A549 (cell line): ENCODE results near the gene MLST8. TPM values are rescaled to one million over a fixed set of nuclear protein-coding genes. Genes with fewer than 3 reads are reported as not detected.

Source experiments
- ATAC-seq, 2 experiments: fragments of 200-7000 bp in 1 of 2; fragments of >200 bp in 1 of 2; cut with Nextera tagmentation in 1 of 2; cut with Tn5 transposase in 1 of 2; 3 replicates each; pipeline versions ENCODE4 v1.8.0 to v1.9.1; 2018 to 2020; ENCODE audit warnings: mild to moderate bottlenecking in 1 of 2, moderate library complexity in 1 of 2
- CTCF ChIA-PET: fragments of 300-600 bp; sonication (Branson Sonifier 250); formaldehyde crosslinking; extraction: SDS; loops from one replicate; lab custom pipeline; 2021; ENCODE audit warnings: antibody characterized with exemption, inconsistent platforms; lab: Yijun Ruan, JAX
- POLR2A ChIA-PET: fragments of 350-600 bp; formaldehyde crosslinking; extraction: SDS; loops from one replicate; lab custom pipeline; 2021; ENCODE audit warnings: antibody characterized with exemption, inconsistent platforms; lab: Yijun Ruan, JAX
- DNase-seq, 2 experiments: peaks; one replicate each; pipeline versions ENCODE4 v3.0.0 to v3.0.0-alpha.2; 2011 to 2016; ENCODE audit warnings: low read depth in 1 of 2, low spot score in 1 of 2
- FAIRE-seq: peaks from 2 replicates; lab custom pipeline; 2011; peaks lifted over from hg19 to GRCh38; lab: Jason Lieb, UNC
- H3K27ac ChIP-seq, 2 experiments: fragments of >200 bp; sonication (Bioruptor Twin); formaldehyde crosslinking; 3 replicates each; pipeline ENCODE4 v1.5.1; 2016 to 2017
- H3K4me1 ChIP-seq: fragments of >200 bp; sonication (Bioruptor Twin); formaldehyde crosslinking; 3 replicates; pipeline ENCODE4 v1.6.1; 2016
- H3K4me2 ChIP-seq: fragments of >200 bp; sonication (Bioruptor Twin); formaldehyde crosslinking; 3 replicates; pipeline ENCODE4 v1.6.1; 2016
- H3K4me3 ChIP-seq: fragments of >200 bp; sonication (Bioruptor Twin); formaldehyde crosslinking; 3 replicates; pipeline ENCODE4 v1.5.1; 2016
- H3K9me3 ChIP-seq: fragments of >200 bp; sonication (Bioruptor Twin); formaldehyde crosslinking; 3 replicates; pipeline ENCODE4 v1.6.1; 2016
- BHLHE40 ChIP-seq: IDR thresholded peaks from 2 replicates; pipeline ENCODE4 v1.6.1; 2012; ENCODE audit warnings: low read depth, low read length, inconsistent platforms
- CTCF ChIP-seq: fragments of >200 bp; sonication (Bioruptor Twin); formaldehyde crosslinking; IDR thresholded peaks from 3 replicates; pipeline ENCODE4 v1.5.1; 2016
- HMGXB4 ChIP-seq: fragments of 250-450 bp; sonication (Bioruptor Pico); IDR thresholded peaks from 2 replicates; pipeline ENCODE4 v1.5.0; 2021; ENCODE audit warnings: mild to moderate bottlenecking, moderate library complexity, borderline replicate concordance
- JUN ChIP-seq, 2 experiments: fragments of >200 bp; sonication (Bioruptor Twin); formaldehyde crosslinking; IDR thresholded peaks; 2 replicates in 1 of 2; 3 replicates in 1 of 2; pipeline ENCODE4 v1.6.1; 2016 to 2017
- JUNB ChIP-seq: fragments of >200 bp; sonication (Bioruptor Twin); formaldehyde crosslinking; IDR thresholded peaks from 2 replicates; pipeline ENCODE4 v1.6.1; 2016
- KDM1A ChIP-seq: fragments of 200-600 bp; sonication (generic); IDR thresholded peaks from 2 replicates; pipeline ENCODE4 v1.6.1; 2016; ENCODE audit warnings: low read depth, mild to moderate bottlenecking
- MYC ChIP-seq: IDR thresholded peaks from 2 replicates; pipeline ENCODE4 v1.6.1; 2012; ENCODE audit warnings: mild to moderate bottlenecking, inconsistent platforms, low read length, improper control_type of control experiment, borderline replicate concordance
- NFE2L2 ChIP-seq: fragments of 150-350 bp; conservative IDR thresholded peaks from 2 replicates; pipeline ENCODE4 v1.6.1; 2014; ENCODE audit warnings: low read length
- NPAS2 ChIP-seq: fragments of 250-450 bp; sonication (Bioruptor Pico); IDR thresholded peaks from 2 replicates; pipeline ENCODE4 v1.8.0; 2022; ENCODE audit warnings: mild to moderate bottlenecking, moderate library complexity, borderline replicate concordance
- NR3C1 ChIP-seq: fragments of >200 bp; sonication (Bioruptor Twin); formaldehyde crosslinking; IDR thresholded peaks from 3 replicates; pipeline ENCODE4 v1.6.1; 2017
- PHF8 ChIP-seq: fragments of 200-600 bp; sonication (generic); IDR thresholded peaks from 2 replicates; pipeline ENCODE4 v1.6.1; 2016; ENCODE audit warnings: low read depth, mild to moderate bottlenecking, antibody characterized with exemption, moderate library complexity, borderline replicate concordance
- RAD21 ChIP-seq, 2 experiments: fragments of >200 bp in 1 of 2; sonication (Bioruptor Twin) in 1 of 2; formaldehyde crosslinking in 1 of 2; IDR thresholded peaks in 1 of 2; conservative IDR thresholded peaks in 1 of 2; 2 replicates in 1 of 2; 3 replicates in 1 of 2; pipeline ENCODE4 v1.6.1; 2012 to 2018; ENCODE audit warnings: inconsistent platforms in 1 of 2
- REST ChIP-seq: fragments of 200-600 bp; sonication (generic); IDR thresholded peaks from 2 replicates; pipeline ENCODE4 v1.6.1; 2016; ENCODE audit warnings: antibody characterized with exemption, mild to moderate bottlenecking, moderate library complexity
- RFX5 ChIP-seq: fragments of 450-650 bp; IDR thresholded peaks from 2 replicates; pipeline ENCODE4 v1.7.1; 2014; ENCODE audit warnings: antibody characterized with exemption, mild to moderate bottlenecking, moderate library complexity
- RNF2 ChIP-seq: fragments of 200-600 bp; sonication (generic); IDR thresholded peaks from 2 replicates; pipeline ENCODE4 v1.6.1; 2016; ENCODE audit warnings: low read depth, mild to moderate bottlenecking, antibody characterized with exemption, moderate library complexity, borderline replicate concordance
- SMC3 ChIP-seq: fragments of >200 bp; sonication (Bioruptor Twin); formaldehyde crosslinking; IDR thresholded peaks from 3 replicates; pipeline ENCODE4 v1.6.1; 2018; ENCODE audit warnings: inconsistent platforms
- TFCP2L1 ChIP-seq: fragments of 250-450 bp; sonication (Bioruptor Pico); IDR thresholded peaks from 2 replicates; pipeline ENCODE4 v1.5.0; 2021; ENCODE audit warnings: mild to moderate bottlenecking
- TP53 ChIP-seq: fragments of 250-450 bp; sonication (Bioruptor Pico); IDR thresholded peaks from 2 replicates; pipeline ENCODE4 v1.5.0; 2021; ENCODE audit warnings: mild to moderate bottlenecking, moderate library complexity
- ZSCAN20 ChIP-seq: fragments of 250-450 bp; sonication (Bioruptor Pico); IDR thresholded peaks from 2 replicates; pipeline ENCODE4 v1.8.0; 2022; ENCODE audit warnings: mild to moderate bottlenecking, moderate library complexity
- WGBS: methylation state at CpG from one replicate; pipeline ENCODE4 v1.1.6; 2017; ENCODE audit errors: missing lambda C conversion rate; 5-methylcytosine and 5-hydroxymethylcytosine counted together
- polyA plus RNA-seq, 4 experiments: library from polyadenylated mRNA; depleted of rRNA in 3 of 4; stranded (reverse); fragments of >200 nt; fragmentation: RNase III in 1 of 4; extraction: RNeasy Plus Mini Kit Qiagen cat#74134 plus additional on column Dnase treatment in 1 of 4; gene quantifications; 2 replicates in 3 of 4; 3 replicates in 1 of 4; pipeline ENCODE4 v1.2.3, GENCODE V29; 2011 to 2017
- TF ChIP-seq, protein P1 (sequence below): fragments of >200 bp; sonication (Bioruptor Twin); formaldehyde crosslinking; IDR thresholded peaks from 3 replicates; pipeline ENCODE4 v1.6.1; 2016
- TF ChIP-seq, protein P2 (sequence below): IDR thresholded peaks from 2 replicates; pipeline ENCODE4 v1.6.1; 2012

The MLST8 gene
- polyA plus RNA-seq, 2 of the 4 experiments (the other 2 are of a cell fraction): 46.8 to 53.9 TPM

DNA sequence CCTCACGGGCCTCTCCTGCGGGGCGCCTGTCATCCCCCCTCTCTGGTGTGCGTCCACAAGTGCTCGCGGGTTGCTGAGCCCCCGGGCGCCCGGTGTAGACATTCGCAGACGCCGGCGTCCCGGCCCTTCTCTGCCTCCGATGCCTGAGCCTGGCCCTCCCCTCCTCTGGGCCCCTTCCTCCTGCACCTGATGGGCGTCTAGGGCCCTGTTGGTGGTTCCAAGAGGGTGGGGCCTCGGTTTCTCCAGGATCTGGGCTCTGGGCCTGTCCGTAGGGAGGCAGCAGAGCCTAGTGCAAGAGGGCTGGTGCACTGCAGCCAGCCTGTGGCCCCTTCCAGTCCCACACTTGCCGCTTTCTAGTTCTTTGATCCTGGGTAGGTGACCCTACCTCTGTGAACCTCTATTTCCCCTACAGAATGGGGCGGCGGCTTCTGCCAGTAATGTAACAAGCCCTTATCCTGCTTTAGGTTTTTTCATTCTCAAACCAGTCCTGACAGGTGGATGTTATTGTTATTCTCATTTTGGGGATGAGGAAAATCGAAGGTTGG is 18.8 kb downstream of the MLST8 start (continued):
- TF ChIP-seq JUN (IDR thresholded peaks at IDR 0.05) (0 out of 5 replicates have a peak, but pooled peaks of 1 of the 2 experiments have one; percentile 5), CTCF (no peak; the same call in 2 of the 3 replicates), RNF2 (no peak), REST (no peak), RFX5 (no peak), BHLHE40 (no peak), NFE2L2 (no peak), ZSCAN20 (CRISPR knock-in tag) (no peak), SMC3 (no peak), MYC (no peak)
- TF ChIP-seq, protein P1, sequence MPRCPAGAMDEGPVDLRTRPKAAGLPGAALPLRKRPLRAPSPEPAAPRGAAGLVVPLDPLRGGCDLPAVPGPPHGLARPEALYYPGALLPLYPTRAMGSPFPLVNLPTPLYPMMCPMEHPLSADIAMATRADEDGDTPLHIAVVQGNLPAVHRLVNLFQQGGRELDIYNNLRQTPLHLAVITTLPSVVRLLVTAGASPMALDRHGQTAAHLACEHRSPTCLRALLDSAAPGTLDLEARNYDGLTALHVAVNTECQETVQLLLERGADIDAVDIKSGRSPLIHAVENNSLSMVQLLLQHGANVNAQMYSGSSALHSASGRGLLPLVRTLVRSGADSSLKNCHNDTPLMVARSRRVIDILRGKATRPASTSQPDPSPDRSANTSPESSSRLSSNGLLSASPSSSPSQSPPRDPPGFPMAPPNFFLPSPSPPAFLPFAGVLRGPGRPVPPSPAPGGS: no peak

DNA sequence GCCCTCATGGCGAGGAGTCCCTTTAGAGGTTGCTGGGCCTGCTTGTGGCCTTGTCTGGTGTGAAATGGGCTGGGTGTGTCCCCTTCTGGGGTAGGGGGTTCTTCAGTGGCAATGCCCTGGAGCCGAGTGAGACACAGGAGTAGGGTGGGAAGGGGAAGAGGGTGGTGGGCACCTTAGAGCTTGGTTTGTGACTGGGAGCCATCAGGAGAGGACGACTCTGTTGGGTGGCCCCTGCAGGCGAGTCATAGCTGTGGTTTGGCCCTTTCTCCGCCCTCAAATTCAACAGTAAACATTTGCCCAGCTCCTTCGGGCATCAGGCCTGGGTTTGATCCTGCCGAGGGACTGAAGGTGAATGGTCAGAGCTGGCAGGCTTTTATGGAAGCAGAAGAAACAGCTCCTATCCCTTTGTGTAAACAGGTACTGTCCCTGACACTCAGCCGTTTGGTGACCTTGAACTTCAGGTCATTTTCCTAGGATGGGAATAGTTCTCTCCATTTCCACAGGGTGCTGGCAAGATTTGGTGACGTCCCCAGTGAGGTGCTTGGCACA is 21.1 kb downstream of the MLST8 start:
- CTCF ChIA-PET: interaction anchor here (0.7 to 3.8 kb wide), 6 partner anchors 14 to 275 kb away, joined by 3 to 20 read pairs (median 4); partner anchors contain the start of gene ECI1
- TF ChIP-seq HMGXB4 (CRISPR knock-in tag) (no peak), PHF8 (no peak), JUNB (no peak), RAD21 (conservative IDR thresholded peaks at IDR 0.05 in 1 of 2, IDR thresholded peaks at IDR 0.05 in 1 of 2) (no peak), NR3C1 (no peak), TP53 (CRISPR knock-in tag) (no peak), KDM1A (no peak), REST (no peak), CTCF (no peak), NPAS2 (CRISPR knock-in tag) (no peak), TFCP2L1 (CRISPR knock-in tag) (no peak), NFE2L2 (no peak)
- TF ChIP-seq, protein P2, sequence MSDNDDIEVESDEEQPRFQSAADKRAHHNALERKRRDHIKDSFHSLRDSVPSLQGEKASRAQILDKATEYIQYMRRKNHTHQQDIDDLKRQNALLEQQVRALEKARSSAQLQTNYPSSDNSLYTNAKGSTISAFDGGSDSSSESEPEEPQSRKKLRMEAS: no peak

More for the DNA sequence above, 21.1 kb downstream of the MLST8 start:
- DNase-seq: no peak
- Histone ChIP-seq H3K27ac (peak overlapping the region in 1 of 2 experiments; percentile 49; a peak in 3 of 6 replicates), H3K4me3 (no peak overlapping the region), H3K4me2 (peak overlapping the region; percentile 50), H3K9me3 (no peaks in the 10 kb centered on the region), H3K4me1 (peaks cover 25% of the 10 kb centered on the region)
- no peak for ATAC-seq
- POLR2A ChIA-PET: interaction anchor here (0.5 to 1.1 kb wide), 3 partner anchors 11 to 71 kb away, joined by 3 to 5 read pairs (median 3); partner anchors contain the start of gene TRAF7
- no peak for FAIRE-seq
- WGBS: 34% methylated on average over 9 of the region's 9 CpGs
